ENCODE results near the gene AHRR.

Gene AHRR

GRCh38 chr5:423626-424261, 102.2 kb downstream of the AHRR start:
- TF ChIP-seq CTCF (IDR thresholded peaks at IDR 0.05), result no peak

GRCh38 chr5:424301-425110, 103.0 kb downstream of the AHRR start:
- no peak overlapping the region for H3K27ac ChIP-seq

More at GRCh38 chr5:423626-424261, 102.2 kb downstream of the AHRR start:
- no peak overlapping the region for H3K4me3 ChIP-seq
- no peak overlapping the region for H3K27ac ChIP-seq
- no peak for DNase-seq (ENCODE audit: low spot score)

GRCh38 chr5:425714-426113, 104.2 kb downstream of the AHRR start:
- DNase-seq (ENCODE audit: low spot score), result no peak
- TF ChIP-seq CTCF (IDR thresholded peaks at IDR 0.05), result no peak
- no peak overlapping the region for H3K4me3 ChIP-seq

More at GRCh38 chr5:424301-425110, 103.0 kb downstream of the AHRR start:
- TF ChIP-seq CTCF (IDR thresholded peaks at IDR 0.05), result no peak
- H3K4me3 ChIP-seq, result no peak overlapping the region
- no peak for DNase-seq (ENCODE audit: low spot score)

GRCh38 chr5:426392-426976, 105.0 kb downstream of the AHRR start:
- H3K27ac ChIP-seq, result no peak overlapping the region

More at GRCh38 chr5:425714-426113, 104.2 kb downstream of the AHRR start:
- no peak overlapping the region for H3K27ac ChIP-seq

GRCh38 chr5:427415-428087, 106.0 kb downstream of the AHRR start:
- no peak for TF ChIP-seq CTCF (IDR thresholded peaks at IDR 0.05)

More at GRCh38 chr5:426392-426976, 105.0 kb downstream of the AHRR start:
- TF ChIP-seq CTCF (IDR thresholded peaks at IDR 0.05), result no peak
- no peak for DNase-seq (ENCODE audit: low spot score)
- H3K4me3 ChIP-seq, result no peak overlapping the region

GRCh38 chr5:428219-428618, 106.7 kb downstream of the AHRR start:
- Histone ChIP-seq H3K4me3 (no peak overlapping the region), H3K27ac (no peak overlapping the region)
- TF ChIP-seq CTCF (IDR thresholded peaks at IDR 0.05), result no peak
- DNase-seq (ENCODE audit: low spot score), result peak; percentile 69

More at GRCh38 chr5:427415-428087, 106.0 kb downstream of the AHRR start:
- H3K4me3 ChIP-seq, result no peak overlapping the region
- DNase-seq (ENCODE audit: low spot score), result no peak
- H3K27ac ChIP-seq, result no peak overlapping the region
